Neural cell (in vitro differentiated cells): ENCODE data around the gene ASTL. TPM values are rescaled to one million over a fixed set of nuclear protein-coding genes. Genes with fewer than 3 reads are reported as not detected.

Source experiments
- H2AFZ ChIP-seq: fragments of 200-600, 300-800 bp; sonication (generic), shearing (Covaris generic); 2 replicates; pipeline ENCODE4 v1.6.0; 2014; ENCODE audit warnings: low read depth, mild to moderate bottlenecking, antibody characterized with exemption, low read length, moderate library complexity
- H3F3A ChIP-seq: fragments of 200-600 bp; shearing (Covaris generic); 2 replicates; pipeline ENCODE4 v1.6.1; 2016; ENCODE audit warnings: mild to moderate bottlenecking, moderate library complexity, mixed read lengths, antibody characterized with exemption, low read length; ENCODE audit not compliant: insufficient read depth, poor library complexity, severe bottlenecking
- H3K27ac ChIP-seq: fragments of 200-600, 300-800 bp; sonication (generic), shearing (Covaris generic); 2 replicates; pipeline ENCODE4 v1.5.1; 2014; ENCODE audit warnings: mild to moderate bottlenecking, low read length, moderate library complexity
- H3K27me3 ChIP-seq: fragments of 300-800, 200-600 bp; sonication (generic), shearing (Covaris generic); 2 replicates; pipeline ENCODE4 v1.6.0; 2014; ENCODE audit warnings: mild to moderate bottlenecking, low read depth, low read length, moderate library complexity; ENCODE audit not compliant: insufficient read depth
- H3K36me3 ChIP-seq: fragments of 300-800, 200-600 bp; sonication (generic), shearing (Covaris generic); 2 replicates; pipeline ENCODE4 v1.5.1; 2014; ENCODE audit warnings: mild to moderate bottlenecking, antibody characterized with exemption, low read length, moderate library complexity; ENCODE audit not compliant: insufficient read depth
- H3K4me2 ChIP-seq: fragments of 300-800, 200-600 bp; sonication (generic), shearing (Covaris generic); 2 replicates; pipeline ENCODE4 v1.6.0; 2014; ENCODE audit warnings: mild to moderate bottlenecking, low read length
- H3K4me3 ChIP-seq: fragments of 300-800, 200-600 bp; sonication (generic), shearing (Covaris generic); 2 replicates; pipeline ENCODE4 v1.5.1; 2014; ENCODE audit warnings: mild to moderate bottlenecking, low read length, moderate library complexity
- H3K79me2 ChIP-seq: fragments of 200-600 bp; shearing (Covaris generic); replicated peaks from 2 replicates; pipeline ENCODE4 v1.6.0; 2014; ENCODE audit warnings: mild to moderate bottlenecking, low read length, moderate library complexity; ENCODE audit not compliant: insufficient read depth
- H3K9ac ChIP-seq: fragments of 300-800, 200-600 bp; sonication (generic), shearing (Covaris generic); 2 replicates; pipeline ENCODE4 v1.6.1; 2016; ENCODE audit warnings: mild to moderate bottlenecking, low read length, mixed read lengths
- H3K9me2 ChIP-seq: fragments of 200-600 bp; shearing (Covaris generic); 2 replicates; pipeline ENCODE4 v1.6.1; 2016; ENCODE audit warnings: mild to moderate bottlenecking, low read length, mixed read lengths; ENCODE audit not compliant: insufficient read depth
- H3K9me3 ChIP-seq: fragments of 200-600, 300-800 bp; sonication (generic), shearing (Covaris generic); 2 replicates; pipeline ENCODE4 v1.6.1; 2016; ENCODE audit warnings: mild to moderate bottlenecking, mixed run types, low read length, moderate library complexity, mixed read lengths
- H4K20me1 ChIP-seq: fragments of 200-600 bp; shearing (Covaris generic); 2 replicates; pipeline ENCODE4 v1.6.1; 2016; ENCODE audit warnings: mild to moderate bottlenecking, mixed run types; ENCODE audit not compliant: insufficient read depth
- CTCF ChIP-seq: fragments of 450-650 bp; IDR thresholded peaks from 2 replicates; pipeline ENCODE4 v1.5.1; 2014; ENCODE audit warnings: antibody characterized with exemption, mild to moderate bottlenecking, moderate library complexity; ENCODE audit not compliant: poor library complexity, severe bottlenecking
- EP300 ChIP-seq: fragments of 450-650 bp; conservative IDR thresholded peaks from 2 replicates; pipeline ENCODE4 v1.6.1; 2014; ENCODE audit warnings: antibody characterized with exemption, mild to moderate bottlenecking, moderate library complexity; ENCODE audit not compliant: poor library complexity, severe bottlenecking
- EZH2 ChIP-seq: fragments of 200-600, 300-800 bp; shearing (Covaris generic), sonication (generic); IDR thresholded peaks from 2 replicates; pipeline ENCODE4 v1.6.1; 2014; ENCODE audit warnings: antibody characterized with exemption, low read length, borderline replicate concordance, mild to moderate bottlenecking; ENCODE audit not compliant: insufficient read depth, poor library complexity, severe bottlenecking
- MXI1 ChIP-seq: fragments of 450-650 bp; conservative IDR thresholded peaks from 2 replicates; pipeline ENCODE4 v1.6.1; 2014; ENCODE audit warnings: antibody characterized with exemption, mild to moderate bottlenecking; ENCODE audit not compliant: poor library complexity, severe bottlenecking
- POLR2AphosphoS5 ChIP-seq: IDR thresholded peaks from 2 replicates; pipeline ENCODE4 v1.6.1; 2012
- RAD21 ChIP-seq: fragments of 450-650 bp; conservative IDR thresholded peaks from 2 replicates; pipeline ENCODE4 v1.6.1; 2014; ENCODE audit warnings: antibody characterized with exemption, mild to moderate bottlenecking, moderate library complexity
- REST ChIP-seq: IDR thresholded peaks from 2 replicates; pipeline ENCODE4 v1.6.1; 2012; ENCODE audit warnings: borderline replicate concordance
- SMC3 ChIP-seq: fragments of 450-650 bp; conservative IDR thresholded peaks from 2 replicates; pipeline ENCODE4 v1.6.1; 2014; ENCODE audit warnings: antibody characterized with exemption, mild to moderate bottlenecking, moderate library complexity; ENCODE audit not compliant: poor library complexity
- TAF1 ChIP-seq: IDR thresholded peaks from 2 replicates; pipeline ENCODE4 v1.6.1; 2012; ENCODE audit warnings: low read depth
- polyA plus RNA-seq: library from polyadenylated mRNA; depleted of rRNA; stranded (reverse); fragments of >200 nt; gene quantifications from 2 replicates; pipeline ENCODE4 v1.2.3, GENCODE V29; 2014

The ASTL gene
- polyA plus RNA-seq, 1 donor from 2014 or later: not detected

- Histone ChIP-seq H3K4me3 (no peak overlapping the region), H3K27me3 (no peaks in the 10 kb centered on the region), H3K36me3 (no peaks in the 10 kb centered on the region), H3K9me3 (no peaks in the 10 kb centered on the region), H3F3A (no peaks in the 10 kb centered on the region), H4K20me1 (no peaks in the 10 kb centered on the region), H3K4me2 (no peak overlapping the region), H3K9ac (no peak overlapping the region), H3K27ac (no peak overlapping the region), H2AFZ (no peak overlapping the region), H3K79me2 (no peaks in the 10 kb centered on the region), H3K9me2 (no peaks in the 10 kb centered on the region)
- TF ChIP-seq MXI1 (no peak), REST (no peak), SMC3 (no peak), POLR2AphosphoS5 (no peak), CTCF (no peak), EZH2 (no peak), RAD21 (no peak), EP300 (no peak), TAF1 (no peak)
Measured at GRCh38 chr2:96159084-96159830, 21.0 kb upstream of the ASTL start.

- Histone ChIP-seq H3K9me2 (no peaks in the 10 kb centered on the region), H3K27me3 (no peaks in the 10 kb centered on the region), H3K4me3 (no peak overlapping the region), H3K9me3 (no peaks in the 10 kb centered on the region), H4K20me1 (no peaks in the 10 kb centered on the region), H3K79me2 (no peaks in the 10 kb centered on the region), H3K27ac (no peak overlapping the region), H2AFZ (no peak overlapping the region), H3K36me3 (no peaks in the 10 kb centered on the region), H3F3A (no peaks in the 10 kb centered on the region), H3K9ac (no peak overlapping the region), H3K4me2 (no peak overlapping the region)
- TF ChIP-seq SMC3: no peak
- no peak for TF ChIP-seq CTCF
- no peak for TF ChIP-seq REST
- no peak for TF ChIP-seq EP300
- no peak for TF ChIP-seq MXI1
- no peak for TF ChIP-seq EZH2
- TF ChIP-seq RAD21: no peak
- TF ChIP-seq POLR2AphosphoS5: no peak
- no peak for TF ChIP-seq TAF1
Measured at GRCh38 chr2:96158554-96158940, 20.2 kb upstream of the ASTL start.
